Measurements from ENCODE around the gene TIGD3. TPM values are rescaled to one million over a fixed set of nuclear protein-coding genes. Genes with fewer than 3 reads are reported as not detected.

Gene TIGD3
- total and polyA plus RNA-seq, 4 donors, result 0.08 to 0.33 (median 0.17) TPM; not detected in 1

- H3K9me3 ChIP-seq (ENCODE audit: control insufficient read depth in 4 of 4, low read length in 3 of 4), result no peaks in the 10 kb centered on the region
- peaks cover 0 to 29% (median 22%) of the 10 kb centered on the region in 4 donors for H3K36me3 ChIP-seq (ENCODE audit: control insufficient read depth in 4 of 4, insufficient read depth in 3 of 4, low read depth in 1 of 4, low read length in 3 of 4)
- no peak for TF ChIP-seq HNF4A (conservative IDR thresholded peaks at IDR 0.05)
- no peak for TF ChIP-seq ZBTB33 (IDR thresholded peaks at IDR 0.05)
- no peak for TF ChIP-seq HNF4G (IDR thresholded peaks at IDR 0.05)
- peak overlapping the region in 2 of 3 donors; percentile 11 to 67 for H3K4me3 ChIP-seq (ENCODE audit: low read depth in 1 of 3, low read length in 3 of 3)
- DNase-seq (ENCODE audit: low spot score), result no peak
- no peaks in the 10 kb centered on the region for H3K27me3 ChIP-seq (ENCODE audit: control insufficient read depth in 4 of 4, insufficient read depth in 4 of 4, low read length in 3 of 4)
- no peak overlapping the region for H3K9ac ChIP-seq (ENCODE audit: low read depth in 1 of 2, low read length in 2 of 2)
- H3K4me1 ChIP-seq (ENCODE audit: control insufficient read depth in 4 of 4, insufficient read depth in 4 of 4, low read length in 3 of 4), result peaks cover 3 to 31% (median 19%) of the 10 kb centered on the region in 4 donors
- 41% methylated on average over 16 of the region's 16 CpGs for WGBS
- H3K27ac ChIP-seq (ENCODE audit: low read depth in 1 of 2, low read length in 2 of 2), result peak overlapping the region in 1 of 2 donors; percentile 7
Measured at GRCh38 chr11:65353900-65354264, 669 bp upstream of the TIGD3 start.

- WGBS, result 9% methylated on average over 47 of the region's 47 CpGs
Measured at GRCh38 chr11:65355013-65355775, 643 bp downstream of the TIGD3 start.

GRCh38 chr11:65355776-65356393 lies 1.3 kb downstream of the TIGD3 start:
- 67% methylated on average over 35 of the region's 35 CpGs for WGBS
- no peak for DNase-seq (ENCODE audit: low spot score)
- Histone ChIP-seq H3K4me3 (ENCODE audit: low read depth in 1 of 3, low read length in 3 of 3) (no peak overlapping the region), H3K4me1 (ENCODE audit: control insufficient read depth in 4 of 4, insufficient read depth in 4 of 4, low read length in 3 of 4) (peaks cover 3 to 31% (median 19%) of the 10 kb centered on the region in 4 donors), H3K27me3 (ENCODE audit: control insufficient read depth in 4 of 4, insufficient read depth in 4 of 4, low read length in 3 of 4) (no peaks in the 10 kb centered on the region), H3K9me3 (ENCODE audit: control insufficient read depth in 4 of 4, low read length in 3 of 4) (no peaks in the 10 kb centered on the region), H3K36me3 (ENCODE audit: control insufficient read depth in 4 of 4, insufficient read depth in 3 of 4, low read depth in 1 of 4, low read length in 3 of 4) (peaks cover 0 to 13% (median 8%) of the 10 kb centered on the region in 4 donors), H3K9ac (ENCODE audit: low read depth in 1 of 2, low read length in 2 of 2) (no peak overlapping the region), H3K27ac (ENCODE audit: low read depth in 1 of 2, low read length in 2 of 2) (no peak overlapping the region)
- TF ChIP-seq RAD21 (IDR thresholded peaks at IDR 0.05) (no peak), HNF4A (conservative IDR thresholded peaks at IDR 0.05) (no peak), ZBTB33 (IDR thresholded peaks at IDR 0.05) (no peak), SP1 (IDR thresholded peaks at IDR 0.05) (no peak), GABPA (IDR thresholded peaks at IDR 0.05 in 1 of 2, conservative IDR thresholded peaks at IDR 0.05 in 1 of 2) (no peak), REST (IDR thresholded peaks at IDR 0.05) (no peak), YY1 (IDR thresholded peaks at IDR 0.05) (no peak), TAF1 (conservative IDR thresholded peaks at IDR 0.05) (no peak), EGR1 (IDR thresholded peaks at IDR 0.05; ENCODE audit: low read depth in 2 of 2) (no peak), MAX (IDR thresholded peaks at IDR 0.05) (no peak)

More at GRCh38 chr11:65355013-65355775, 643 bp downstream of the TIGD3 start:
- DNase-seq (ENCODE audit: low spot score), result no peak
- Histone ChIP-seq H3K9me3 (ENCODE audit: control insufficient read depth in 4 of 4, low read length in 3 of 4) (no peaks in the 10 kb centered on the region), H3K4me3 (ENCODE audit: low read depth in 1 of 3, low read length in 3 of 3) (peak overlapping the region; percentile 12 to 67 (median 40)), H3K36me3 (ENCODE audit: control insufficient read depth in 4 of 4, insufficient read depth in 3 of 4, low read depth in 1 of 4, low read length in 3 of 4) (peaks cover 0 to 18% (median 14%) of the 10 kb centered on the region in 4 donors), H3K27ac (ENCODE audit: low read depth in 1 of 2, low read length in 2 of 2) (no peak overlapping the region), H3K4me1 (ENCODE audit: control insufficient read depth in 4 of 4, insufficient read depth in 4 of 4, low read length in 3 of 4) (peaks cover 3 to 31% (median 19%) of the 10 kb centered on the region in 4 donors), H3K27me3 (ENCODE audit: control insufficient read depth in 4 of 4, insufficient read depth in 4 of 4, low read length in 3 of 4) (no peaks in the 10 kb centered on the region), H3K9ac (ENCODE audit: low read depth in 1 of 2, low read length in 2 of 2) (no peak overlapping the region)
- TF ChIP-seq HNF4A (conservative IDR thresholded peaks at IDR 0.05) (no peak), HNF4G (IDR thresholded peaks at IDR 0.05) (no peak), RXRA (IDR thresholded peaks at IDR 0.05) (no peak), EGR1 (IDR thresholded peaks at IDR 0.05; ENCODE audit: low read depth in 2 of 2) (no peak), ZBTB33 (IDR thresholded peaks at IDR 0.05) (no peak)

Measured in liver (tissue), 9 donors.